ENCODE results near the gene CD200R1L. TPM values are rescaled to one million over a fixed set of nuclear protein-coding genes. Genes with fewer than 3 reads are reported as not detected.

The CD200R1L gene
- total and polyA plus RNA-seq, 2 experiments from 2014 or later: not detected

DNA sequence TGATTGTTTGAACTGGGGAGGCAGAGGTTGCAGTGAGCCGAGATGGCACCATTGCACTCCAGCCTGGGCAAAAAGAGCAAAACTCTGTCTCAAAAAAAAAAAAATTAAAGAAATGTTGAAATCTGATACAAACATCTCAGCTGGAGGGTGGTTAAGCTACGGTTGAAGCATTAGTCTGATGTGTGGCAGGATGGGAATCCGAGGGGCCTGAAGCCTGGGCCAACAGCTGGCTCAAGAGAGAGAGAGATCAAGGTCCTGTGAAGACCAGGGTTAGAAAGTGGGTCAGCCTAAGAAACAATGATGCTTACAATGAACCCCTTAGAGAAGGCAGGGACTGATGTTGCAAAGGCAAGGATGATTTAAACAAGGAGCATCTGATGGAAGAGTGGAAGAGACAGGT lies 69.8 kb downstream of the CD200R1L start:
- no peak overlapping the region for H3K4me2 ChIP-seq
- no peak overlapping the region for H3K4me3 ChIP-seq
- H2AFZ ChIP-seq: no peak overlapping the region
- no peaks in the 10 kb centered on the region for H3K9me2 ChIP-seq (ENCODE audit: insufficient read depth)
- DNase-seq (ENCODE audit: low spot score) (no peak), ATAC-seq (no peak)
- H3K79me2 ChIP-seq (replicated peaks; ENCODE audit: insufficient read depth): no peaks in the 10 kb centered on the region
- H3K27ac ChIP-seq (ENCODE audit: low read depth): no peak overlapping the region
- Mint-ChIP-seq H3K27ac (no peak overlapping the region), H3K4me3 (no peak overlapping the region), H3K27me3 (ENCODE audit: insufficient read depth, low read depth, poor library complexity) (no peaks in the 10 kb centered on the region), H3K36me3 (ENCODE audit: low read depth) (no peaks in the 10 kb centered on the region), H3K4me1 (no peaks in the 10 kb centered on the region), H3K9me3 (no peaks in the 10 kb centered on the region)
- H3F3A ChIP-seq (replicated peaks; ENCODE audit: low read depth): no peaks in the 10 kb centered on the region
- H3K27me3 ChIP-seq (ENCODE audit: insufficient read depth): no peaks in the 10 kb centered on the region
- no peaks in the 10 kb centered on the region for H3K36me3 ChIP-seq (ENCODE audit: insufficient read depth)
- no peaks in the 10 kb centered on the region for H4K20me1 ChIP-seq (replicated peaks; ENCODE audit: insufficient read depth)
- no peaks in the 10 kb centered on the region for H3K4me1 ChIP-seq (ENCODE audit: insufficient read depth)
- no peak for TF ChIP-seq ZNF114 (CRISPR knock-in tag; IDR thresholded peaks at IDR 0.05)

- no peak for ATAC-seq
- H3K27ac ChIP-seq (ENCODE audit: low read depth): no peak overlapping the region
- no peak for DNase-seq (ENCODE audit: low spot score)
- H3K79me2 ChIP-seq (replicated peaks; ENCODE audit: insufficient read depth): no peaks in the 10 kb centered on the region
- no peaks in the 10 kb centered on the region for H4K20me1 ChIP-seq (replicated peaks; ENCODE audit: insufficient read depth)
- no peak overlapping the region for H3K4me2 ChIP-seq
- no peak overlapping the region for H2AFZ ChIP-seq
- H3K27me3 Mint-ChIP-seq (ENCODE audit: insufficient read depth, low read depth, poor library complexity): peaks cover 1% of the 10 kb centered on the region
- H3F3A ChIP-seq (replicated peaks; ENCODE audit: low read depth): no peaks in the 10 kb centered on the region
- H3K4me1 ChIP-seq (ENCODE audit: insufficient read depth): no peaks in the 10 kb centered on the region
- H3K4me3 ChIP-seq: no peak overlapping the region
- H3K36me3 Mint-ChIP-seq (ENCODE audit: low read depth): no peaks in the 10 kb centered on the region
- H3K27me3 ChIP-seq (ENCODE audit: insufficient read depth): no peaks in the 10 kb centered on the region
- TF ChIP-seq, protein P1, sequence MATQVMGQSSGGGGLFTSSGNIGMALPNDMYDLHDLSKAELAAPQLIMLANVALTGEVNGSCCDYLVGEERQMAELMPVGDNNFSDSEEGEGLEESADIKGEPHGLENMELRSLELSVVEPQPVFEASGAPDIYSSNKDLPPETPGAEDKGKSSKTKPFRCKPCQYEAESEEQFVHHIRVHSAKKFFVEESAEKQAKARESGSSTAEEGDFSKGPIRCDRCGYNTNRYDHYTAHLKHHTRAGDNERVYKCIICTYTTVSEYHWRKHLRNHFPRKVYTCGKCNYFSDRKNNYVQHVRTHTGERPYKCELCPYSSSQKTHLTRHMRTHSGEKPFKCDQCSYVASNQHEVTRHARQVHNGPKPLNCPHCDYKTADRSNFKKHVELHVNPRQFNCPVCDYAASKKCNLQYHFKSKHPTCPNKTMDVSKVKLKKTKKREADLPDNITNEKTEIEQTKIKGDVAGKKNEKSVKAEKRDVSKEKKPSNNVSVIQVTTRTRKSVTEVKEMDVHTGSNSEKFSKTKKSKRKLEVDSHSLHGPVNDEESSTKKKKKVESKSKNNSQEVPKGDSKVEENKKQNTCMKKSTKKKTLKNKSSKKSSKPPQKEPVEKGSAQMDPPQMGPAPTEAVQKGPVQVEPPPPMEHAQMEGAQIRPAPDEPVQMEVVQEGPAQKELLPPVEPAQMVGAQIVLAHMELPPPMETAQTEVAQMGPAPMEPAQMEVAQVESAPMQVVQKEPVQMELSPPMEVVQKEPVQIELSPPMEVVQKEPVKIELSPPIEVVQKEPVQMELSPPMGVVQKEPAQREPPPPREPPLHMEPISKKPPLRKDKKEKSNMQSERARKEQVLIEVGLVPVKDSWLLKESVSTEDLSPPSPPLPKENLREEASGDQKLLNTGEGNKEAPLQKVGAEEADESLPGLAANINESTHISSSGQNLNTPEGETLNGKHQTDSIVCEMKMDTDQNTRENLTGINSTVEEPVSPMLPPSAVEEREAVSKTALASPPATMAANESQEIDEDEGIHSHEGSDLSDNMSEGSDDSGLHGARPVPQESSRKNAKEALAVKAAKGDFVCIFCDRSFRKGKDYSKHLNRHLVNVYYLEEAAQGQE (IDR thresholded peaks at IDR 0.05; ENCODE audit: unreplicated experiment): no peak
- no peak for TF ChIP-seq NANOG (IDR thresholded peaks at IDR 0.05; ENCODE audit: borderline replicate concordance)
- no peak for TF ChIP-seq POLR2AphosphoS5 (IDR thresholded peaks at IDR 0.05; ENCODE audit: low read depth)
- no peak for TF ChIP-seq EZH2 (IDR thresholded peaks at IDR 0.05; ENCODE audit: low read depth, unreplicated experiment)
- no peak for TF ChIP-seq ZNF462 (CRISPR knock-in tag; IDR thresholded peaks at IDR 0.05)
- TF ChIP-seq ZNF331 (CRISPR knock-in tag; IDR thresholded peaks at IDR 0.05; ENCODE audit: low read depth): no peak
- no peak for TF ChIP-seq STAT1 (IDR thresholded peaks at IDR 0.05; ENCODE audit: unreplicated experiment)
- H3K4me3 Mint-ChIP-seq: no peak overlapping the region
- H3K36me3 ChIP-seq (ENCODE audit: insufficient read depth): no peaks in the 10 kb centered on the region
- no peaks in the 10 kb centered on the region for H3K9me2 ChIP-seq (ENCODE audit: insufficient read depth)
- H3K9me3 Mint-ChIP-seq: no peaks in the 10 kb centered on the region
- no peak overlapping the region for H3K27ac Mint-ChIP-seq
- H3K4me1 Mint-ChIP-seq: no peaks in the 10 kb centered on the region
Measured at GRCh38 chr3:112776000-112776399, 70.7 kb downstream of the CD200R1L start.
